H1 (cell line): ENCODE results near the gene CYP2E1. TPM values are rescaled to one million over a fixed set of nuclear protein-coding genes. Genes with fewer than 3 reads are reported as not detected.

Experiments used
- ATF3 ChIP-seq: IDR thresholded peaks from 2 replicates; pipeline ENCODE4 v1.6.1; 2011; ENCODE audit warnings: low read depth, mild to moderate bottlenecking, low read length; ENCODE audit not compliant: insufficient read depth
- BRCA1 ChIP-seq: IDR thresholded peaks from 2 replicates; pipeline ENCODE4 v1.6.1; 2012; ENCODE audit warnings: low read depth, low read length, improper control_type of control experiment
- CEBPB ChIP-seq: IDR thresholded peaks from 2 replicates; pipeline ENCODE4 v1.6.1; 2012; ENCODE audit warnings: low read depth, low read length
- CHD7 ChIP-seq: fragments of 300-600 bp; sonication (generic); IDR thresholded peaks from 2 replicates; pipeline ENCODE4 v1.7.1; 2012; ENCODE audit warnings: low read length, moderate library complexity, mild to moderate bottlenecking, inconsistent platforms; ENCODE audit not compliant: insufficient replicate concordance
- CREB1 ChIP-seq: IDR thresholded peaks from 2 replicates; pipeline ENCODE4 v1.6.1; 2012; ENCODE audit warnings: inconsistent platforms
- HDAC2 ChIP-seq, 2 experiments: fragments of 300-600 bp in 1 of 2; sonication (generic) in 1 of 2; IDR thresholded peaks; 2 replicates each; pipeline ENCODE4 v1.6.1; 2011 to 2012; ENCODE audit warnings: low read depth in 2 of 2, low read length in 2 of 2, mild to moderate bottlenecking in 2 of 2, moderate library complexity in 2 of 2, borderline replicate concordance in 1 of 2, inconsistent platforms in 1 of 2
- RBBP5 ChIP-seq: IDR thresholded peaks from 2 replicates; pipeline ENCODE4 v1.7.1; 2012; ENCODE audit warnings: low read depth, mild to moderate bottlenecking, inconsistent platforms, low read length, moderate library complexity, borderline replicate concordance
- polyA plus RNA-seq, 7 experiments: library from polyadenylated mRNA; depleted of rRNA in 3 of 7; stranded (reverse) in 5 of 7; unstranded in 2 of 7; fragments of >200 nt in 5 of 7; fragments of 200-250 nt in 2 of 7; gene quantifications; 1 replicate in 5 of 7; 2 replicates in 1 of 7; 4 replicates in 1 of 7; pipeline versions ENCODE4 v1.2.1 to v1.2.3, GENCODE V29; 2011 to 2013; ENCODE audit warnings: missing spikeins in 2 of 7, mixed read lengths in 2 of 7
- total RNA-seq: library from RNA; stranded (reverse); fragmentation: NEBNext Ultra II Directional; extraction: Animal tissue kit (Norgen Biotek cat#: 25700); gene quantifications from 2 replicates; pipeline ENCODE4 v1.2.1, GENCODE V29; 2021

CYP2E1 gene
- total and polyA plus RNA-seq, 2 of the 8 experiments (the other 6 are each of a cell fraction or from before 2014, with no cell fraction given), result 0.11 TPM; not detected in 1

- TF ChIP-seq BRCA1 (no peak), CEBPB (no peak), CHD7 (no peak), RBBP5 (no peak), CREB1 (no peak), HDAC2 (IDR thresholded peaks at IDR 0.05; ENCODE audit: borderline replicate concordance in 1 of 2, low read depth in 2 of 2, low read length in 2 of 2) (no peak), ATF3 (no peak)
These were observed 41.1 kb downstream of the CYP2E1 start (continued) for GRCh38 chr10:133568287-133568614.
